Calu3 (cell line): ENCODE results near the gene PAH. TPM values are rescaled to one million over a fixed set of nuclear protein-coding genes. Genes with fewer than 3 reads are reported as not detected.

Experiments
- BruUV-seq: library from RNA; stranded (reverse); fragments of 400-500 nt; replicated peaks from 2 replicates; lab custom pipeline; 2021; lab: Mats Ljungman, UMichigan
- CTCF ChIA-PET: fragments of 300-600 bp; sonication (Branson Sonifier 250); formaldehyde crosslinking; loops from one replicate; lab custom pipeline; 2022; ENCODE audit warnings: antibody characterized with exemption; lab: Charles Lee
- DNase-seq: peaks from one replicate; pipeline ENCODE4 v3.0.0; 2022
- H3K27ac Mint-ChIP-seq: one replicate; pipeline ENCODE4 v1.8.0; 2022; ENCODE audit warnings: mixed read lengths; ENCODE audit not compliant: unreplicated experiment
- H3K27me3 Mint-ChIP-seq: one replicate; pipeline ENCODE4 v1.8.0; 2022; ENCODE audit warnings: mixed read lengths; ENCODE audit not compliant: unreplicated experiment
- H3K36me3 Mint-ChIP-seq: one replicate; pipeline ENCODE4 v1.8.0; 2022; ENCODE audit warnings: mild to moderate bottlenecking, moderate library complexity, mixed read lengths; ENCODE audit not compliant: insufficient read depth, unreplicated experiment
- H3K4me1 Mint-ChIP-seq: one replicate; pipeline ENCODE4 v1.8.0; 2022; ENCODE audit warnings: mild to moderate bottlenecking, low read depth, mixed read lengths; ENCODE audit not compliant: unreplicated experiment
- H3K4me3 Mint-ChIP-seq: one replicate; pipeline ENCODE4 v1.8.0; 2022; ENCODE audit warnings: mild to moderate bottlenecking, low read depth, moderate library complexity, mixed read lengths; ENCODE audit not compliant: unreplicated experiment
- H3K9me3 Mint-ChIP-seq: one replicate; pipeline ENCODE4 v1.8.0; 2022; ENCODE audit warnings: low read depth, mixed read lengths; ENCODE audit not compliant: unreplicated experiment
- CTCF ChIP-seq: fragments of 200-600 bp; IDR thresholded peaks from one replicate; pipeline ENCODE4 v1.8.0; 2022; ENCODE audit warnings: antibody characterized with exemption; ENCODE audit not compliant: unreplicated experiment
- intact Hi-C: fragments of 100-400 bp; cut with micrococcal nuclease; formaldehyde crosslinking; loops from one replicate; pipeline ENCODE4 v1.10.0; 2022; ENCODE audit not compliant: unreplicated experiment
- total RNA-seq: library from RNA; stranded (reverse); gene quantifications from 2 replicates; pipeline ENCODE4 v1.2.3, GENCODE V29; 2022

Gene PAH
- total RNA-seq, 1 experiment from 2014 or later, result 31.4 TPM

- TF ChIP-seq CTCF, result no peak
- no peaks in the 10 kb centered on the region for H3K27me3 Mint-ChIP-seq
Observed at GRCh38 chr12:102869571-102869970, 47.5 kb downstream of the PAH start.

GRCh38 chr12:102865821-102866615 is 51.0 kb downstream of the PAH start:
- no peaks in the 10 kb centered on the region for H3K9me3 Mint-ChIP-seq
- H3K27me3 Mint-ChIP-seq, result no peaks in the 10 kb centered on the region
- TF ChIP-seq CTCF, result no peak
- intact Hi-C loops, result no loop called here
- no peak overlapping the region for H3K27ac Mint-ChIP-seq
- H3K4me3 Mint-ChIP-seq, result no peak overlapping the region
- H3K36me3 Mint-ChIP-seq, result no peaks in the 10 kb centered on the region
- BruUV-seq, result no TSS peak
- DNase-seq, result no peak
- no peaks in the 10 kb centered on the region for H3K4me1 Mint-ChIP-seq
- CTCF ChIA-PET, result no interaction called here

More at GRCh38 chr12:102869571-102869970, 47.5 kb downstream of the PAH start:
- no peak for DNase-seq
- H3K9me3 Mint-ChIP-seq, result no peaks in the 10 kb centered on the region
- H3K36me3 Mint-ChIP-seq, result no peaks in the 10 kb centered on the region
- H3K4me1 Mint-ChIP-seq, result no peaks in the 10 kb centered on the region
- CTCF ChIA-PET, result no interaction called here
- no peak overlapping the region for H3K27ac Mint-ChIP-seq
- intact Hi-C loops, result no loop called here
- no peak overlapping the region for H3K4me3 Mint-ChIP-seq
- no TSS peak for BruUV-seq

- Mint-ChIP-seq H3K9me3 (peaks cover 3% of the 10 kb centered on the region), H3K27ac (no peak overlapping the region), H3K4me1 (no peaks in the 10 kb centered on the region), H3K36me3 (no peaks in the 10 kb centered on the region), H3K27me3 (no peaks in the 10 kb centered on the region), H3K4me3 (no peak overlapping the region)
- no peak for DNase-seq
- BruUV-seq, result no TSS peak
- intact Hi-C loops, result no loop called here
- CTCF ChIA-PET, result no interaction called here
- TF ChIP-seq CTCF, result no peak
Observed at GRCh38 chr12:102862486-102862885, 54.6 kb downstream of the PAH start.

GRCh38 chr12:102851246-102851645 is 65.8 kb downstream of the PAH start:
- no peak overlapping the region for H3K27ac Mint-ChIP-seq
- intact Hi-C loops, result no loop called here
- no peaks in the 10 kb centered on the region for H3K27me3 Mint-ChIP-seq
- CTCF ChIA-PET, result no interaction called here
- H3K4me3 Mint-ChIP-seq, result no peak overlapping the region
- DNase-seq, result no peak
- no TSS peak for BruUV-seq
- no peak for TF ChIP-seq CTCF
- no peaks in the 10 kb centered on the region for H3K4me1 Mint-ChIP-seq
- peaks cover 11% of the 10 kb centered on the region for H3K9me3 Mint-ChIP-seq
- H3K36me3 Mint-ChIP-seq, result no peaks in the 10 kb centered on the region
